Measurements from ENCODE around the gene ULK3. TPM values are rescaled to one million over a fixed set of nuclear protein-coding genes. Genes with fewer than 3 reads are reported as not detected.

ULK3 gene
- total RNA-seq, 1 donor from 2014 or later, result 46.4 TPM

DNA sequence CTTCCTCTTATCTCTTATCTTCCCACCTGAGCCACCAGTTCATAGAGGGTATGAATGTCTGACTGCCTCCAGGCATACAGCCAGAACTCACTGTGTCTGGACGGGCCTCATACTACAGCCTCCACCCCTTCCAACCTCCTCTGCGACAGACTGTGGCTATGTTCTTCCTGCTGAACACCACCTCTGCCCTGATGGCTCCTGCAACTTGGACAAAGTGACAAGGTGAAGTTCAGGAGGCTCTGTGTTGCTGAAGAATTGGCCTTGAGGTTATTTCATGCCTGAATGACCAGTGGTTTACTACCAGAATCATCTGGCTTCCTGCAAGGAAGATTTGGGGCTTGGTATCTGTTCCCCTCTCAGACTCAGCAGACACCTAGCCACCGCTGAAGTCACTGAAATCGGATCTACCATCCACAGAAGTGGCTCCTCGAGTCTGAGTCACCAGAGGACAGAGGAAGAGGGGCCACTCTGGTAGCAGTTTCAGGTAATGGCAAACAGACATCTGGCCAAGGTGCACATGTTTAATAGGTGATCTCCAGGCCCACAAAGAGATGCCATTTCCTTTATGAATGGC, 14.2 kb upstream of the ULK3 start:
- Mint-ChIP-seq H3K27me3 (no peaks in the 10 kb centered on the region), H3K4me3 (no peak overlapping the region), H3K4me1 (ENCODE audit: unreplicated experiment) (peaks cover 9% of the 10 kb centered on the region), H3K36me3 (peaks cover 3% of the 10 kb centered on the region), H3K27ac (peak overlapping the region; percentile 73), H3K9me3 (no peaks in the 10 kb centered on the region)
- DNase-seq (ENCODE audit: extremely low spot score, unreplicated experiment), result no peak
- TF ChIP-seq, protein P1, sequence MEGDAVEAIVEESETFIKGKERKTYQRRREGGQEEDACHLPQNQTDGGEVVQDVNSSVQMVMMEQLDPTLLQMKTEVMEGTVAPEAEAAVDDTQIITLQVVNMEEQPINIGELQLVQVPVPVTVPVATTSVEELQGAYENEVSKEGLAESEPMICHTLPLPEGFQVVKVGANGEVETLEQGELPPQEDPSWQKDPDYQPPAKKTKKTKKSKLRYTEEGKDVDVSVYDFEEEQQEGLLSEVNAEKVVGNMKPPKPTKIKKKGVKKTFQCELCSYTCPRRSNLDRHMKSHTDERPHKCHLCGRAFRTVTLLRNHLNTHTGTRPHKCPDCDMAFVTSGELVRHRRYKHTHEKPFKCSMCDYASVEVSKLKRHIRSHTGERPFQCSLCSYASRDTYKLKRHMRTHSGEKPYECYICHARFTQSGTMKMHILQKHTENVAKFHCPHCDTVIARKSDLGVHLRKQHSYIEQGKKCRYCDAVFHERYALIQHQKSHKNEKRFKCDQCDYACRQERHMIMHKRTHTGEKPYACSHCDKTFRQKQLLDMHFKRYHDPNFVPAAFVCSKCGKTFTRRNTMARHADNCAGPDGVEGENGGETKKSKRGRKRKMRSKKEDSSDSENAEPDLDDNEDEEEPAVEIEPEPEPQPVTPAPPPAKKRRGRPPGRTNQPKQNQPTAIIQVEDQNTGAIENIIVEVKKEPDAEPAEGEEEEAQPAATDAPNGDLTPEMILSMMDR (conservative IDR thresholded peaks at IDR 0.05), result no peak

DNA sequence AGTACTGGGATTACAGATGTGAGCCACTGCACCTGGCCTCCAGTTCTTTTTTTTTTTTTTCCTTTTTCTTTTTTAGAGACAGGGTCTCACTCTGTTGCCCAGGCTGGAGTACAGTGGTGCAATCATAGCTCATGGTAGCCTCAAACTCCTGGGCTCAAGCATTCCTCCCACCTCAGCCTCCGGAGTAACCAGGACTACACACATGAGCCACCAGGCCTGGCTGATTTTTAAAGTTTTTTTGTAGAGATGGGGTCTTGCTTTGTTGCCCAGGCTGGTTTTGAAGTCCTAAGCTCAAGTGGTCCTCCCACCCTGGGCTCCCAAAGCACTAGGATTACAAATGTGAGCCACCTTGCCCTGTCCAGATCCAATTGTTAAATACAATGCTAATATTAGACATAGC, 13.6 kb upstream of the ULK3 start:
- no peak overlapping the region for H3K4me3 Mint-ChIP-seq
- TF ChIP-seq, protein P1 (conservative IDR thresholded peaks at IDR 0.05), result no peak
- H3K27ac Mint-ChIP-seq, result no peak overlapping the region
- no peak for DNase-seq (ENCODE audit: extremely low spot score, unreplicated experiment)
- H3K36me3 Mint-ChIP-seq, result peaks cover 3% of the 10 kb centered on the region
- peaks cover 9% of the 10 kb centered on the region for H3K4me1 Mint-ChIP-seq (ENCODE audit: unreplicated experiment)
- no peaks in the 10 kb centered on the region for H3K9me3 Mint-ChIP-seq
- H3K27me3 Mint-ChIP-seq, result no peaks in the 10 kb centered on the region

DNA sequence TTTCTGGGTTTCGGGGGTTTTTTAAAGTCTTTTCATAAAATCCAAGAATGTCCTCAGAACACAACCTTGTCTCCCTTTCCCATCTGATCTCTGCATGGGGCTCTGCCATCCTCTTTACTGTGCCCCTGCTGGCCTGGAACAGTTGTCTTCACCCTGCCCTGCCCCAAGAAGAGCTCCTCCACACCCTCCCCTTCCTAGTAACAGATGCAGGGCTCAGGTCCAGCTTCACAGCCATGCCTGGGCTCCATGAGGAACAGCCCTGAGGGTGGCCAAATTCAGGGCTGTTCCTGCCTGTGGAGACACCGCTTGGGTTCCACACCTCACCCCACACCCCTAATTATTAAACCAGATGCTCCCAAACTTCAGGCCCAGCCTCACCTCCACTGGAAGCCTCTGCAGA, 12.9 kb upstream of the ULK3 start:
- Mint-ChIP-seq H3K27ac (no peak overlapping the region), H3K27me3 (no peaks in the 10 kb centered on the region), H3K9me3 (no peaks in the 10 kb centered on the region), H3K4me3 (no peak overlapping the region), H3K36me3 (peaks cover 3% of the 10 kb centered on the region), H3K4me1 (ENCODE audit: unreplicated experiment) (peaks cover 9% of the 10 kb centered on the region)
- no peak for DNase-seq (ENCODE audit: extremely low spot score, unreplicated experiment)
- TF ChIP-seq, protein P1 (conservative IDR thresholded peaks at IDR 0.05), result no peak

DNA sequence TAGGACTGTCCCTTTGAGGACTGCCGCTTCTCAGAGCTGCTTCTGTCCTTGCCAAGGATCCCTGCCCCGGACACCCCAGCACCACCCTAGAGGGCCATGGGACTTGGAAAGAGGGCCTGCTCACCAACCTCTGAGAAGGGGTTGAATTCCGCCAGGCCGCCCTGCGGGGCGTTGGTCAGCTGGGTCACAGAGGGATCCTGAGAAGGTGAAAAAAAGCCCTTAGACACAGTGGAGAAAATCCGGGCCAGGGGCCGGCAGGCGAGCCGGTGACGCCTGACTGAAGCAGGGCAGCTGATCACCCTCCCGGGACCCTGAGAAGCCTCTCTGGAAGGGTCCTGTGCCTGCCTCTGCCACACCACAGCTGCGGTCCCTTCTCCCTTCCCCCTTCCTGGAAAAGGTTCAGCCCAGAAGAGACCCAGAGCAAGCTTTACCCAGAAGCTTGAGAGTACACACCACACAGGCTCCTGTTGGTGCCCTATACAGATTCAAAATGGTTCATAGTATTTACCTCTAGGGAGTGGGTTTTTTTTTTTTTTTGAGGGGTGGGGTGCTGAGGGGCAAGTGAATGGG, 11.6 kb upstream of the ULK3 start:
- Mint-ChIP-seq H3K4me1 (ENCODE audit: unreplicated experiment) (peaks cover 9% of the 10 kb centered on the region), H3K27ac (no peak overlapping the region), H3K4me3 (no peak overlapping the region), H3K27me3 (no peaks in the 10 kb centered on the region), H3K36me3 (peaks cover 3% of the 10 kb centered on the region), H3K9me3 (no peaks in the 10 kb centered on the region)
- TF ChIP-seq, protein P1 (conservative IDR thresholded peaks at IDR 0.05), result no peak
- DNase-seq (ENCODE audit: extremely low spot score, unreplicated experiment), result no peak

DNA sequence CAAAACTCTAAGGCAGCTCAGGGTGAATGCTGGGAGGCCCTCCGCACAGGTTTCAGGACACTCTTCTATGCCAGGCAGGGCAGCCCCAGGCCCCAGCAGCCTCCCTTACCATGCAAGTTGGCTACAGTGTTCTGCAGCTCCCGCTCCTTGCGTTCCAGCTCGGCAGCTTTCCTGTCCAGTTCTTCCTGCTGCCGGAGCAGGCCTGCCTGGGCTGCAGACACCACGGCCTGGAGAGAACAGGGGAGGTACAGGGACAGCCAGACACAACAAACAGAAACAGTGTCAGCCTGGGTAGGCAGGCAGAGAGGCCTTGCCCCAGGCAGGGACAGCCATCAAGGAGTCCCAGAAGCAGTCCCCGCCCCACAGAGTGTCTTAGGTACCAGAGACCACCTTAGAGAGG, 9.0 kb upstream of the ULK3 start:
- no peak for DNase-seq (ENCODE audit: extremely low spot score, unreplicated experiment)
- H3K36me3 Mint-ChIP-seq, result peaks cover 8% of the 10 kb centered on the region
- peaks cover 2% of the 10 kb centered on the region for H3K4me1 Mint-ChIP-seq (ENCODE audit: unreplicated experiment)
- no peak overlapping the region for H3K4me3 Mint-ChIP-seq
- H3K27ac Mint-ChIP-seq, result no peak overlapping the region
- H3K27me3 Mint-ChIP-seq, result no peaks in the 10 kb centered on the region
- TF ChIP-seq, protein P1 (conservative IDR thresholded peaks at IDR 0.05), result no peak
- no peaks in the 10 kb centered on the region for H3K9me3 Mint-ChIP-seq
